Limb (tissue), 2 donors: ENCODE data around the gene CILP2.

ENCODE experiments used
- DNase-seq, 2 donors: peaks; one replicate each; pipeline ENCODE4 v3.0.0-alpha.2; 2016; ENCODE audit errors: extremely low spot score in 2 of 2

The CILP2 gene

GRCh38 chr19:19538061-19538784, at the start of gene CILP2:
Gene CILP2 (plus strand): TSS chr19:19538265. CDS start chr19:19538350, 85 bp downstream.
- DNase-seq: peak in 1 of 2 donors; percentile 77

GRCh38 chr19:19488875-19489690, 49.0 kb upstream of the CILP2 start:
- DNase-seq: peak; percentile 86 to 90

DNA sequence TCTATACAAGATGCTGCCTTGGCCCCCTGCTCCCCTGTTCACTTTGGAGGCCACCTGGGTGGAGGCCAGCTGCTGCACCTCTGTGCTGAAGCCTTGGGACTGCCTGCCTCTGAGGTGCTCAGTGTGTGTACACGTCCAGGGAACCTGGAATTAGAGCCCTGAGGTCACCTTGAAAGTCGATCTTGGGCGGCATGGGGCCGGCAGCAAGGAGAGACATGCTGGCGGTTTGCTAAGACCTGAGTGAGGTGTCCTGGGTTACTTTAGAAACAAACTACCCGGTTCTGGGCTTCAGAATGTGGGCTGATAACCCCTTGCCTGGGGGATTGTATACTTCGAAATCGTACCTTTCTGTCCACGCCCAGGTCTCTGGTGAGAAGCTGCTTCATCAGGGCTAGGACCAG, 48.3 kb upstream of the CILP2 start:
- DNase-seq: no peak

- DNase-seq: peak; percentile 87 to 91
Measured at GRCh38 chr19:19490214-19490968, 47.7 kb upstream of the CILP2 start.

DNA sequence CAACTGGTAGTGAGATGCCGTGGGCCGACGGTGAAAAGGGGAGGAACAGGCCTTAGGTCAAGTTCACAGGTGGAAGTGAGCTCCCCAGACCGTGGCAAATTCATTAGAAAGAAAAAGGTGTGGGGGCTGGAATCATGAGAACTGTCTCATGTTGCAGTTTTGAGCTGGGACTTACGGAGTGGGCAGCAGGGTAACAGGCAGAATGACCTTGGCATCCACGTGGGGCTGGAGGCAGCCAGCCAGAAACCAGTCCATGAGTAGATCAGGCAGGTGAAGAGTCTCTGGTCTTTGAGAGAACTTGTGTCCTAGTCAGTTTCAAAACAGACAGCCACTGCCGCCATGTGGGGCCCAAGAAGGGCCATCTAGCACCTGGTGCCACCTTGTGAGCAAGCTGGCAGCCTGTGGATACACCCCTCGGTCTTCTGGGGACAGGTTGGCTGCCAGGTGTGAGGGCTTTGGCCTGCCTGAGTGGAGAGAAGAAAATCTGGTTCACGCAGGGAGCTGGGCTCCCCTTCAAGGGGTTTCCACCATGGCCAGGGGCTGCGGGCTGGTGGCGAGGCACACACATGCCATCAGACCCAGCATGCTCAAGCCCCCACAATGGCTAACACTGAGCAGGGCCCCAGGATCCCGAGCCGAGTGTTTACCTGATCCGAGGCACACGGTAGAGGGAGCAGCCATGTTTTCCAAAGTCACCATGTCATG, 46.6 kb upstream of the CILP2 start:
- DNase-seq: no peak

- no peak for DNase-seq
Measured at GRCh38 chr19:19492026-19492610, 45.9 kb upstream of the CILP2 start.

DNA sequence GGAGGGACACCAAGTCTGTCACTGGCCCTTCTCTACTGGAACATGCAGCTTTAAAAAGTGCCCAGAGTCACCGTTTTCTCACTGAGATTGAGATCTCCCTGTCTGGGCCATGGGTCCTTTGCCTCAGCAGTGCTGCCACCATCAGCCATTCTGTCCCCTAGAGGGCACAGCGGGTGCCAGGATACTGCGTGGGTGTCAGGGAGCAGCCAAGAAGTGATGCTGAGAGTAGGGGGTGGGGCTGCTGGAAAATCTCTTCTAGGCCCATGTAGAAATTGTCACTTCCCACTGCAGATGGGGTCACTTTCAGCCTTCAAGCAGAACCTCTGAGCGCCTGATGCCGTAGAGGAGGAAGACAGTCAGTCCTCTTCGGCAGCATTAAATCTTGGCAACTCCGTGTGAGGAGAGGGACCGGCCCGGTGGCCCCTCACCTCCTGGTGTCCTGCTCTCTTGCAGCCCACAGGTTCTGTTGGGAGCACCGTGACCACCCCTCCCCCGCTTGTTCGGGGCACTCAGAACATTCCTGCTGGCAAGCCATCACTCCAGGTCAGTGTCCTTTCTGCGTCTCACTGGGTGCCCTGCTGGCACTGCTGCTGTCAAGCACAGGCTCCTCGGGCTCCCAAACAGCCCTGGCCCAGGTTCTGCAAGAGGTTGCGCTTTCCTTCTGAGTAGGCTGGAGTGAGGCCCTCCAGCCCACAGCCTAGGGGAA, 44.1 kb upstream of the CILP2 start:
- no peak for DNase-seq

DNA sequence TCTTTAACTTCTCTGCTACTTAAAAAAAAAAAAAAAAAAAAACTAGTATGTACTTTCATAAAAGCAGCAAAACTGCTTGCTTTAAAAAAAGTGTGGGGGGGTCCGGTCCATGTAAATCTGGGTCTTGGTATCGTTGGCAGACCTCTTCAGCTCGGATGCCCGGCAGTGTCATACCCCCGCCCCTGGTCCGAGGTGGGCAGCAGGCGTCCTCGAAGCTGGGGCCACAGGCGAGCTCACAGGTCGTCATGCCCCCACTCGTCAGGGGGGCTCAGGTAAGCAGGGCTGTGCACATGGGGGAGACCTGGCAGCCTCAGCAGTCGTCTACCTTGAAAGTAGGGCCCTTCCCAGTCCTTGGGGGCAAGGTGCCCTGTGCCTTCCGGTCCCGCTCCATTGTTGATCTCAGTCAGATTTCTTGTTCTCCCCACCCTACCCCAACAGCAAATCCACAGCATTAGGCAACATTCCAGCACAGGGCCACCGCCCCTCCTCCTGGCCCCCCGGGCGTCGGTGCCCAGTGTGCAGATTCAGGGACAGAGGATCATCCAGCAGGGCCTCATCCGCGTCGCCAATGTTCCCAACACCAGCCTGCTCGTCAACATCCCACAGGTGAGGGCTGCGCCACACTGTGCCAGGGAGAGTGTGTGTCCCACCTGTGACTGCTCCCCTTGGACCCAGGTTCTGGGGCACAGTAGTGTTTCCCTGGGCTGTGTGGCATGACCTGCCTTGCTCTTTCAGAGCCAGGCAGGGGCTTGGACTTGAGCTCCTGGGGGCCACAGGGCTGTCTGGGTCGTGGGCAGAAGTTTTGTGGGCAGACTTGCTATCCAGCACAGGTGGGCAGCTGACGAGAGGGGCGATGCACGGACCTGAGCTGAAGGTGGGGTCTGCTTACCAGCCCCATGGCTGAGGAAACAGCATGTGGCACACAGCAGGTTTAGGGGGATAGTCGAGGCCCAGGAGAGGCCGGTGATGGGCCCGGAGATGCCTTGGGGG, 42.2 kb upstream of the CILP2 start:
- DNase-seq: peak in 1 of 2 donors; percentile 27

GRCh38 chr19:19498255-19498991, 39.6 kb upstream of the CILP2 start:
- peak in 1 of 2 donors; percentile 23 for DNase-seq

- peak in 1 of 2 donors; percentile 26 for DNase-seq
Measured at GRCh38 chr19:19499272-19499995, 38.6 kb upstream of the CILP2 start.

GRCh38 chr19:19500975-19501644, 37.0 kb upstream of the CILP2 start:
- DNase-seq: no peak

DNA sequence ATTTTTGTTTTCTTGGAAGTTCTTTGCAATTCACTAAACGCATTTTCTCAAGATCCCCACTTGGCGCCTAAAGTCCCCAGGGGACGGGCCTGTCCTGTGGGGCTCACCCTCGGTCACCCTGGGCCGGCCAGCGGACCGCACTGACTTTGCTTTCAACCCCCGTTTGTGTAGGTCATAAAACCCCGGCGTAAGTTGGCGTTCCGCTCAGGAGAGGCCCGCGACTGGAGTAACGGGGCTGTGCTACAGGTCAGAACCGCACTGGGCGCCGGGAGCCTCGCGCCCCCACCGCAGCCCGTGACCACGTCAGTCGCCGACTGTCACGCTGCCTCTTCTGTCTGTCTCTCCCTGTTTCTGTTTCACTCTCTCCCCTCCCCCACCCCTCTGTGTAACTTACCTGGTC, 36.3 kb upstream of the CILP2 start:
- no peak for DNase-seq

GRCh38 chr19:19502281-19502680, 35.8 kb upstream of the CILP2 start:
- DNase-seq: peak in 1 of 2 donors; percentile 27

DNA sequence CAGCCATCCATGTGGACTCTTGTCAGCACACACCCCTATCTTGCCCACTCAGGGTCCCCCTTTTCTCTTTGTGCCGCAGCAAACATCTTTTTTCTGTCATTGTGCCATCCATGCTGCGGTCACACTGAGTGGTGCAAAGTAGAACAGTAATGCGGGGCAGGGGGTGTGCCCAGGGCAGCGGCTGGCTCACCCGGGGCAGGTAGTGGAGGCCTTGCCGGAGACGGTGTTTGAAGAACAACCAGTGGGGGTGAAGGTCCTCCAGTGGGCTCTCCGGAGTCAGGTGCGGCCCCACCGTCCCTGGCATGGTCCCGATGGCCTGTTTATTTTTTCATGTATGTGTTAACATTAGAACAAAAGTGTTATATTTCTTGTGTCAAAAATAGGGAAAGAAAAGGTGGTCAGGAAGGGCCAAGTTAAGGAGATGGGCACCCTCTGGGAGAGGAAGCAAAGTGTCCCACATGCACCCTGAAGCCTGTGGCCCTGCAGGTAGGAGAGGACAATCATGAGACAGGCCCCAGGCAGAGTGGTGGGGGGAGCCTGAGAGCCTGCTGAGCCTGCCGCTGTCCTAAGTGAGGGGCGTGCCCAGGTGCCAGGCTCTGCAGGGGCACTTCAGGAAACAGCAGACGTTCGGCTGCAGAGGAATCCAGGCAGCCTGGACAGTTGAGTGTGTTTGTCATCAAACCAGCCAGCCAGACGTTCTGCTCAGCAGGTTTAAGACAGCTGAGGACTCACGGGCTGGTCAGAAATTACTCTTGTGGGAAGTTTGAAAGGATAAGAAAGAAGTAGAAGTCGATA, 35.1 kb upstream of the CILP2 start:
- no peak for DNase-seq

- peak in 1 of 2 donors; percentile 25 for DNase-seq
Measured at GRCh38 chr19:19504754-19505668, 33.1 kb upstream of the CILP2 start.
